PC-9 (cell line): ENCODE results near the gene PLA2G2C.

Experiments used
- CTCF ChIP-seq: fragments of 200-600 bp; sonication (generic); conservative IDR thresholded peaks from 2 replicates; pipeline ENCODE4 v1.6.1; 2017; ENCODE audit warnings: mixed run types, antibody characterized with exemption, mild to moderate bottlenecking, moderate library complexity
- EZH2 ChIP-seq: fragments of 200-600 bp; sonication (generic); IDR thresholded peaks from 2 replicates; pipeline ENCODE4 v1.8.0; 2017; ENCODE audit warnings: antibody characterized with exemption, low read depth

GRCh38 chr1:20141466-20141865, 44.9 kb downstream of the PLA2G2C start:
- TF ChIP-seq CTCF = no peak
- no peak for TF ChIP-seq EZH2
